Natural killer cell treated with Interleukin-12 subunit alpha and Interleukin-12 subunit beta and Interleukin-15 and Interleukin-18, amount 100 ng/mL, for 72 hours (primary cell): ENCODE measurements around the gene UBR2. TPM values are rescaled to one million over a fixed set of nuclear protein-coding genes. Genes with fewer than 3 reads are reported as not detected.
A peak's percentile ranks its signal among the peaks of the same experiment; 100 is the strongest.
"Not testable (repeated sequence)": the region's sequence is repeated elsewhere in the genome, so short reads cannot be mapped to it uniquely, and the experiment has no call there.

ENCODE experiments used
- ATAC-seq, 2 donors: fragments of 150-1000 bp; cut with Tn5 transposase in 1 of 2; sonication (Bioruptor Pico), chemical (Tn5 transposase) in 1 of 2; 2 replicates each; pipeline ENCODE4 v1.10.0; 2021
- DNase-seq: peaks from one replicate; pipeline ENCODE4 v3.0.0; 2022; ENCODE audit warnings: low spot score
- H3K27ac Mint-ChIP-seq, 2 donors: 1 replicate in 1 of 2; 2 replicates in 1 of 2; pipeline ENCODE4 v1.8.0; 2022; ENCODE audit warnings: mixed read lengths in 2 of 2, mild to moderate bottlenecking in 1 of 2, moderate library complexity in 1 of 2
- H3K27me3 Mint-ChIP-seq, 2 donors: 1 replicate in 1 of 2; 2 replicates in 1 of 2; pipeline ENCODE4 v1.8.0; 2022; ENCODE audit warnings: mixed read lengths in 2 of 2
- H3K36me3 Mint-ChIP-seq: one replicate; pipeline ENCODE4 v1.8.0; 2022; ENCODE audit warnings: mixed read lengths
- H3K4me1 Mint-ChIP-seq, 2 donors: 1 replicate in 1 of 2; 2 replicates in 1 of 2; pipeline ENCODE4 v1.8.0; 2022; ENCODE audit warnings: low read depth in 2 of 2, mixed read lengths in 2 of 2, mild to moderate bottlenecking in 1 of 2
- H3K4me3 Mint-ChIP-seq: one replicate; pipeline ENCODE4 v1.8.0; 2022; ENCODE audit warnings: mixed read lengths
- H3K9me3 Mint-ChIP-seq: 2 replicates; pipeline ENCODE4 v1.8.0; 2022; ENCODE audit warnings: mixed read lengths
- total RNA-seq, 2 donors: library from RNA; stranded (reverse); gene quantifications; one replicate each; pipeline ENCODE4 v1.2.3, GENCODE V29; 2022

Gene UBR2
- total RNA-seq, 2 donors from 2014 or later, result 31.9 to 34.2 TPM

DNA sequence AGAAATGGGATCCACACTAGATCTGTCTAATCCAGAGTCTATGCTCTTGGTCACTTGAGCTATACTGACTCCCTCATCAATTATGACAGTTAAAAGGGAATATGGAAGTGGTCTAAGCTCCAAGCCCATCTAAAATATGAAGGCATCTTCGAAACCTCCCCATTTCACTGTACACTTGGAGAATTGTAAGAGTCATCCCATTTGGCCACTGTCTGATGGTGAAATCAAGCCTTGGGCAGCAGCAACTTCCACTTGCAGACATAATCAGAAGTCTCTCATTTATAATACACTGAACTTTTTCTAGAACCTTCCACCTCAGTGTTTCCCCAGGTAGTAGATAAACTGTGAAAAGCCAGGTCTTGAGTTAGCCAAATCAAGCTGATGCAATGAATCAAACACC is 26.3 kb upstream of the UBR2 start:
- H3K9me3 Mint-ChIP-seq, result no peaks in the 10 kb centered on the region
- H3K36me3 Mint-ChIP-seq, result no peaks in the 10 kb centered on the region
- no peaks in the 10 kb centered on the region for H3K4me1 Mint-ChIP-seq
- no peak for DNase-seq
- no peak for ATAC-seq
- H3K27me3 Mint-ChIP-seq, result peaks cover 8 to 20% of the 10 kb centered on the region in 2 donors
- H3K27ac Mint-ChIP-seq, result no peak overlapping the region
- H3K4me3 Mint-ChIP-seq, result no peak overlapping the region

DNA sequence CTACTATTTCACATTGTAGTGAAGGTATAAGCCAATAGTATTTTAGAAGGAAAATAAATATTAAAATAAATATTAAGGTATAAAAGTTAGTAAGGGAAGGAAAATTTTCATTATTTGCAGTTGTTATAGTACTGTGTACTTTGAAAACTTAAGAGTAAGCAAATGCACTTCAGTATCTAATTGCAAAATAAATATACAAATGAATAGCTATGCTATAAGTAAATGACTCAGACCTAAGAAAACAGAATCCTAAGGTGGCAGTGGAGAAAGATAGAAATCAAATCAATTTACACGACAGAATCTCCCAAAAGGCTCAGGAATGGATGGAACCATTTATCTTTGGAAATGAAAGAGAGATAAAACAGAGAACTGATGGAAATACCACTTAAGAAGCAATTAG is 24.7 kb upstream of the UBR2 start:
- no peak overlapping the region for H3K4me3 Mint-ChIP-seq
- ATAC-seq, result no peak
- no peak overlapping the region for H3K27ac Mint-ChIP-seq
- H3K9me3 Mint-ChIP-seq, result no peaks in the 10 kb centered on the region
- H3K4me1 Mint-ChIP-seq, result no peaks in the 10 kb centered on the region
- DNase-seq, result no peak
- no peaks in the 10 kb centered on the region for H3K36me3 Mint-ChIP-seq
- peaks cover 10 to 20% of the 10 kb centered on the region in 2 donors for H3K27me3 Mint-ChIP-seq

DNA sequence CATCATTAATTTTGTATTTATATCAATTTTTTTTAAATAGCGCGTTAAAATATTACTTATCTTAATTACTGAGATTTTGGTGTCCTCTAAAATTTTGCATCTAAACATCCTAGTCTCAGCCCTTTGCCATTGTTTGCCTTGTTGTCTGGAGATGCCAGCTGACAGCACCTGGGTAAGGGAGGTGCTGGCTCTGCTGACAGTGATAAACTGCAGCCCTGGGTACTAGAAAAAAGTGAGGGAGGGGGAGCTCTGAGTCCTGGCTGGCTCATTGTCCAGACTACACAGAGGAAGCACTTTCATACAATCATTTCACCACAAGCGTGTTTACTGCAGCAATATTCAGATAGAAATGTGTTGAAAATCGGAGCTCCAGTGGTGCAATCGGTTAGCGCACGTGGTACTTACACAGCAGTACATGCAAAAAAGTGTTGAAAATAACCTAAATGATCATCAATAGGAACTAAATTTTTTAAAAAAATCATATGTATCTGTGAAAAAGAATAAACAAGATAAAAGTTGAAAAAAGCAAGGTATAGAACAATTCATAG is 18.5 kb upstream of the UBR2 start:
- Mint-ChIP-seq H3K4me3 (no peak overlapping the region), H3K4me1 (peaks cover 17% of the 10 kb centered on the region in 2 donors), H3K27me3 (peaks cover 17 to 22% of the 10 kb centered on the region in 2 donors), H3K9me3 (no peaks in the 10 kb centered on the region), H3K27ac (no peak overlapping the region), H3K36me3 (no peaks in the 10 kb centered on the region)
- ATAC-seq (no peak), DNase-seq (no peak)

DNA sequence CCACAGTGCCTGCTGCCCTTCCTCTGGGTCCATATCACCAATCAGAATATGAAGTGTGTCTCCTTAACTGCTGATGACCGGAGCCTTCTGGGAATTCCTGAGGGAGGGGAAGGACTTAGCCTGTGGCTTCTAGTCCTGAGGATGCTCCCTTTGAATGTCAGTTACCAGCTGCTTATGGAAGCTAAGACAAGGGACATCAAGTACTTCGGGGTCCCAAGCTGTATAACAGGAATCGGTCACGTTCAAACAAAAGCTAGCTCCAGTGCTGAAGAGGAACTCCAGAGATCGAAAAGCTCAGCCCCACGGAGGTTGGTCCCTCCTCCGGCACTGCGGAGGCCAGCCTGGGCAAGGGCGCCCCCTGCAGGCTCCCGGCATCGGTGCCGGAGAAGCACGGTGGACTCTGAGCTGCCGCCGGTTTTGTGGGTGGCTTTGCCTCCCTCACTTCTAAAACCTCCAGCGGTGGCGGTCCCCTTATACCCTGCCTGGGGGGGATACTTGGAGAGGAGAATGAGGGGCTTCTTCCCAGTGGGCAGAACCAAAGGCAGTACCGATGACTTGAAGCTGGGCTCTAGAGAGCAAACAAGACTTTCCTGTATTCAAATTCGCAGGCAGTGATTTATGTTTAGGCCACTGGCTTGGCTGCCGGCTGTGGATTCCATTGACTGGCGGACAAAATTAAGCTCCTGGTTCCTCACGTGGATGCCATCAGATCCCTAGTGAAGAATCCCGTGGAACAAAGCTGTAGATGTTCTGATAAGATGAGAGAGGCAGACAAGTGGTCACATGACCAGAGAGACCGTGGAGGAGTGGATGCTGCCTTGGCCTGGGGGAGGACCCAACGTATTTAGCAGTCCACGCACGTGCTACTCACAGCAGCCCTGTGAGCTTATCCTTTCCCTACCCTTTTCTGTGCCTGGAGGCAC is 16.2 kb upstream of the UBR2 start:
- ATAC-seq, result peak; percentile 98
- peak; percentile 90 for DNase-seq
- Mint-ChIP-seq H3K9me3 (no peaks in the 10 kb centered on the region), H3K4me1 (peaks cover 17% of the 10 kb centered on the region in 2 donors), H3K27ac (peak overlapping the region; percentile 62 to 84), H3K36me3 (no peaks in the 10 kb centered on the region), H3K27me3 (peaks cover 14 to 17% of the 10 kb centered on the region in 2 donors), H3K4me3 (peak overlapping the region; percentile 63)

DNA sequence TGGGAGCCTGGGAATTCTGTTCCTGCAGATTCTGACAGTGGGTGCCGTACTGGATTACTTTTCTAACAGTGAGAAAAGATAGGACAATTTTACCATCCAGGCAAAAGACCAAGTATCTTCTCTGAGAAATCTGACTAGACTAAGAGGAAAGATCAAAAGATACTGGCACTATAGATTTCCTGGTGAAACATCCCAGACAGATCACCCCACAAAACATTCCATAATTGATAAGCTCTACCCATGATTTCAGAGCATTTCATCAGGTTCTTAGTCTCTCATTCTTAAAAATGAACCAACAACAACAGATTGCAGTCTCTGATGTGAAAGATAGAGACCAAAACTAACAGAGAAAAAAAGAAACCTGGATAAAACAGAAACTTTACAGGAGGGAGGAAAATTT is 13.6 kb upstream of the UBR2 start:
- Mint-ChIP-seq H3K36me3 (no peaks in the 10 kb centered on the region), H3K9me3 (no peaks in the 10 kb centered on the region), H3K4me3 (no peak overlapping the region), H3K27me3 (peaks cover 14 to 18% of the 10 kb centered on the region in 2 donors), H3K4me1 (peaks cover 17 to 22% of the 10 kb centered on the region in 2 donors), H3K27ac (no peak overlapping the region)
- no peak for DNase-seq
- no peak for ATAC-seq

DNA sequence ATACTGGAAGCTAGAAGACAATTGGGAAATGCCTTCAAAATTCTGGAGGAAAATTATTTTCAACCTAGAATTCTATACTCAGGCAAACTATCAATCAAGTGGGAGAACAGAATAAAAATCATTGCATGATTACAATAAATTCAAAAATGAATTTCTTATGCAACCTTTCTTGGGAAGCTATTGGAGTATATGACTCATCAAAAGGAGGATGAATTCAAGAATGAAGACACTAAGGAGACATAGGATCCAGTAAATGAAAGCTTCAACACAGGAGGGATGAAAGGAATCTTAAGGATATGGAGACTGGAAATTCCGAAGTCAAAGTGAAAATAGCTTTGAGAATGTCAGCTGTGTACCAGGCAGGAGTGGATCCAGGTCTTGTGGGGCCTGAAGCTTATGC is 12.6 kb upstream of the UBR2 start:
- Mint-ChIP-seq H3K27ac (no peak overlapping the region), H3K27me3 (peaks cover 14 to 18% of the 10 kb centered on the region in 2 donors), H3K4me3 (no peak overlapping the region), H3K9me3 (no peaks in the 10 kb centered on the region), H3K4me1 (peaks cover 20 to 22% of the 10 kb centered on the region in 2 donors), H3K36me3 (no peaks in the 10 kb centered on the region)
- no peak for ATAC-seq
- no peak for DNase-seq

DNA sequence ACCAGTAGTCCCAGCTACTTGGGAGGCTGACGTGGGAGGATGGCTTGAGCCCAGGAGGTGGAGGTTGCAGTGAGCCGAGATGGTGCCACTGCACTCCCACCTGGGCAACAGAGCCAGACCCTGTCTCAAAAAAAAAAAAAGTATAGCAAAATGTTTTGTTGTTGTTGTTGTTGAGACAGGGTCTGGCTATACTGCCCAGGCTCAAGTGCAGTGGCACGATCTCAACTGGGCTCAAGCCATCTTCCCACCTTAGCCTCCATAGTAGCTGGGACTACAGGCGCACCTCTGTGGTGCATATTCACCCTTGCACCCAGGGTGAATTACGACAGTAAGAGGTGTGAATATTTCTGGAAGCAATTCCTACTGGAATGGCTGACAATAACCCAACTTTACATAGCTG is 11.4 kb upstream of the UBR2 start:
- no peaks in the 10 kb centered on the region for H3K9me3 Mint-ChIP-seq
- peaks cover 19% of the 10 kb centered on the region in 2 donors for H3K4me1 Mint-ChIP-seq
- DNase-seq (no peak), ATAC-seq (no peak)
- H3K36me3 Mint-ChIP-seq, result no peaks in the 10 kb centered on the region
- peaks cover 14 to 18% of the 10 kb centered on the region in 2 donors for H3K27me3 Mint-ChIP-seq
- no peak overlapping the region for H3K27ac Mint-ChIP-seq
- H3K4me3 Mint-ChIP-seq, result no peak overlapping the region

DNA sequence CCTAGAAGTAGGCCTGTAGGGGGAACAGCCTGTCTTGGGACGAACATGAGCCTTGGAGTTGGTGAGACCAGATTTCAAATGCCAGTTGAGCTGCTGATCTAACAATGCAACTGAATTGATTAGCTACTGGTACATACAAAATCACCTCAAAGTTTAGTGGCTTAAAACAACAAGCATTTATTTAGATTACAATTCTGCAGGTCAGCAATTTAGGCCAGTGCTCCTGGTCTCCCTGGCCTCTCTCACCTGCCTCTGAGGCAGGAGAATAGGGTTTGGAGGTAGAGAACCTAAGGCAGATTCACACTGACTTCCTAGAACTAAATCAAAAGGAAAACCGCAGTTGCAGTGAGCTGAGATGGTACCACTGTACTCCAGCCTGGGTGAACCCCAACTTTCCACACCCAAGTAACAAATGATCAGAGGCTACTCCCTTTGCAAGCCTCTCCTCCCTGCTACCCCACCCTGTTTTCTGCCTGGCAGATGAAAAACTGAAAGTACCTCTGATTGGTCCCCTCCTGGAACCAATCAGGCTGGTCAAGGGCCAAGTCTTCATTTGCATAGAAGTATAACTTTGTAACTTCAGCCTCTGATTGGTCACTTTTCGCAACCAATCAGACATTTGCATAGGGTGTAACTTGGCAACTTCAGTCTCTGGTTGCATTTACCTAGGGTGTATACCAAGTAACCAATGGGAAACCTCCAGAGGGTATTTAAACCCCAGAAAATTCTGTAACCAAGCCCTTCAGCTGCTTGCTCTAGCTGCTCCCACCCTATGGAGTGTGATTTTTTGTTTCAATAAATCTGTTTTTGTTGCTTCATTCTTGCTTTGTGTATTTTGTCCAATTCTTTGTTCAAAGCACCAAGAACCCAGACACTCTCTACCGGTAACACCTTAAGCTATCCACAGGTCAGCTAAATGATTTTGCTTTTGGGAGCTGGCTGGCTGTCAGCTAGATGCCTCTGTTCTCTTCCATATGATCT is 8.1 kb upstream of the UBR2 start:
- H3K27ac Mint-ChIP-seq, result no peak overlapping the region
- ATAC-seq, result peak; percentile 54 to 68
- no peak for DNase-seq
- no peaks in the 10 kb centered on the region for H3K36me3 Mint-ChIP-seq
- H3K9me3 Mint-ChIP-seq, result no peaks in the 10 kb centered on the region
- H3K4me1 Mint-ChIP-seq, result peaks cover 5 to 8% of the 10 kb centered on the region in 2 donors
- no peak overlapping the region for H3K4me3 Mint-ChIP-seq
- peaks cover 2 to 9% of the 10 kb centered on the region in 2 donors for H3K27me3 Mint-ChIP-seq

DNA sequence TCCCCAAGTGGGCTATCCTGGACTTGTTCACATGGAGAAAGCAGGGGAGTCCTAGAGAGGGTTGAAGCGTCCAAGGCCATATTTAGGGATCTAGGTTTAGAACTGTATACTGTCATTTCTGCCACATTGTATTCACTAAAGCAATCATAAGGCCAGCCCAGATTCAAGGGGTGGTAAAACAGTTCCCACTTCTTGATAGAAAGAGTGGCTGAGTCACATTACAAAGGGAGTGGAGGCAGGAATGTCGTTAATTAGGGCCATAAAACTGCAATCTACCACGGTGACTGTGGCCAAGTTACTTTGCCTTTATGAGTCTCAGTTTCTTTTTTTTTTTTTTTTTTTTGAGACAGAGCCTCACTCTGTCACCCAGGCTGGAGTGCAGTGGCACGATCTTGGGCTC is 7.4 kb upstream of the UBR2 start:
- peaks cover 0 to 7% of the 10 kb centered on the region in 2 donors for H3K27me3 Mint-ChIP-seq
- H3K27ac Mint-ChIP-seq, result no peak overlapping the region
- DNase-seq (no peak), ATAC-seq (no peak)
- H3K9me3 Mint-ChIP-seq, result no peaks in the 10 kb centered on the region
- H3K36me3 Mint-ChIP-seq, result no peaks in the 10 kb centered on the region
- no peak overlapping the region for H3K4me3 Mint-ChIP-seq
- peaks cover 5 to 8% of the 10 kb centered on the region in 2 donors for H3K4me1 Mint-ChIP-seq

DNA sequence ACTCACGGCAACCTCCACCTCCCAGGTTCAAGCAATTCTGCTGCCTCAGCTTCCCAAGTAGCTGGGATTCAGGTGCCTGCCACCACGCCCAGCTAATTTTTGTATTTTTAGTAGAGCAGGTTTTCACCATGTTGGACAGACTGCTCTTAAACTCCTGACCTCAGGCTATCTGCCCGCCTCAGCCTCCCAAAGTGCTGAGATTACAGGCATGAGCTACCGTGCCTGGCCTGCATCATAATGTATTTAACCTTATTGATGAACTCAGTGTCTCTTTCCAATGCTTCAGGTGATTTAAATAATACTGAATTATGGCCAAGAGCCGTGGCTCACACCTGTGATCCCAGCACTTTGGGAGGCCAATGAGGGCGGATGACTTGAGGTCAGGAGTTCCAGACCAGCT is 4.6 kb upstream of the UBR2 start:
- ATAC-seq, H3K27ac Mint-ChIP-seq, H3K27me3 Mint-ChIP-seq, H3K9me3 Mint-ChIP-seq, H3K4me3 Mint-ChIP-seq, H3K36me3 Mint-ChIP-seq, DNase-seq: not testable (repeated sequence)
- H3K4me1 Mint-ChIP-seq, result peaks cover 8 to 17% of the 10 kb centered on the region in 2 donors

DNA sequence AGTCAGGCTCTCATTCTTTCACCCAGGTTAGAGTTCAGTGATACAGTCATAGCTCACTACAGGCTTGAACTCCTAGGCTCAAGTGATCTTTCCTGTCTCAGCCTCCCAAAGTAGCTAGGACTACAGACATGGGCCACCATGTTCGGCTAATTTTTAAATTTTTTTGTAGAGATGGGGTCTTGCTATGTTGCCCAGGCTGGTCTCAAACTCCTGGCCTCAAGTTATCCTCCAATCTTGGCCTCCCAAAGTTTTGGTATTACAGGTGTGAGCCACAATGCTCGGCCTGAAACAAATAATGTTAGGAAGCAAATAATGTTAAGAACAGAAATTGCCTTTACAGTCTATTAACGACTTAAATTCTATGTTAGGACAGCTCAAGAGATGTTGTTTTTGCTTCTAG is 1.8 kb upstream of the UBR2 start:
- H3K27me3 Mint-ChIP-seq, result peaks cover 0 to 4% of the 10 kb centered on the region in 2 donors
- ATAC-seq, result no peak
- H3K4me3 Mint-ChIP-seq, result no peak overlapping the region

DNA sequence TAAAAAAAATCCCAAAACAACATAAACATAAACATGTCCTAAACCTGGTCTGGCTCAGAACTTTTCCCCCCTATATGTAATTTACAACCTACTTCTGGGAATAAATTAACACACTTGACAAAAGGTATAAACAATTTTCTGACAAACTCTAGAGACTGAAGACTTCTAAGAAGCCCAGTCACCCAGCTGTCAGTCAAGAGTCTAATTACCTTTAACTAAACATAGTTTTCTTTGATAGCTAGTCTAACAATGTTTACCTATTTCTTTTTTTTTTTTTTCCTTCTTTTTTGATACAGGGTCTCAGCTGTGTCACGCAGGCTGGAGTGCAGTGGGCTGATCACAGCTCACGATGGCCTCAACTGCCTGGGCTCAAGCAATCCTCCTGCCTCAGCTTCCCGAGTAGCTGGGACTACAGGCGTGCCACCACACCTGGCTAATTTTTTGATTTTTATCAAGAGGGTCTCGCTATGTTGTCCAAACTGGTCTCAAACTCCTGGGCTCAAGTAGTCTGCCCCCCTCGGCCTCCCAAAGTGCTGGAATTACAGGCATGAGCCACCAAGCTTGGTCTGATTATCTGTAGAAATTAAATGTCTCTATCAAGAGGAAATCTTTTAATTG is 932 bp upstream of the UBR2 start:
- peak overlapping the region; percentile 79 to 93 for H3K27ac Mint-ChIP-seq
- peaks cover 6% of the 10 kb centered on the region for H3K36me3 Mint-ChIP-seq
- H3K4me3 Mint-ChIP-seq, result peak overlapping the region; percentile 99
- no peak for ATAC-seq
- no peaks in the 10 kb centered on the region for H3K9me3 Mint-ChIP-seq
- no peak for DNase-seq
- H3K4me1 Mint-ChIP-seq, result peaks cover 26 to 33% of the 10 kb centered on the region in 2 donors
- H3K27me3 Mint-ChIP-seq, result peaks cover 0 to 4% of the 10 kb centered on the region in 2 donors

More for the DNA sequence above, 1.8 kb upstream of the UBR2 start:
- Mint-ChIP-seq H3K36me3 (peaks cover 6% of the 10 kb centered on the region), H3K4me1 (peaks cover 23 to 33% of the 10 kb centered on the region in 2 donors), H3K27ac (no peak overlapping the region), H3K9me3 (no peaks in the 10 kb centered on the region)
- no peak for DNase-seq

DNA sequence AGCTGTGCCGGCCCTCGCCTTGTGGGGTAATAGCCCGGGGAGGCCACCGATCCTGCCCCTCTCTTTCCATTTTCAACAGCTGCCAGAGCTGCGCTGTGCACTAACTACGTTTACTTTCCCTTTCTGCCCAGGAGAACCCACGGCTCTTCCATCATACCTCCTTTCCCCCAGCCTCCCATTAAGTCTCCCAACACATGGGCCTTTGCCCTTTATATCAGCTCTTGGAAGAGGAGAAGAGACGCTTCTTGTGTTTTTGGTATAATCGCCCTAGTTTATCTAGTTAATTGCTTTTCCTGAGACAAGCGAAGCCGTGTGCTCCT is 637 bp downstream of the UBR2 start:
- H3K4me3 Mint-ChIP-seq, result peak overlapping the region; percentile 99
- H3K27ac Mint-ChIP-seq, result peak overlapping the region; percentile 79 to 93
- peak; percentile 48 to 60 for ATAC-seq
- H3K9me3 Mint-ChIP-seq, result no peaks in the 10 kb centered on the region
- H3K36me3 Mint-ChIP-seq, result peaks cover 6% of the 10 kb centered on the region
- H3K27me3 Mint-ChIP-seq, result peaks cover 0 to 4% of the 10 kb centered on the region in 2 donors
- peaks cover 33 to 39% of the 10 kb centered on the region in 2 donors for H3K4me1 Mint-ChIP-seq
- DNase-seq, result no peak
